ENCODE measurements around the gene CREB5.
A peak's percentile ranks its signal among the peaks of the same experiment; 100 is the strongest.

The CREB5 gene

GRCh38 chr7:28480595-28480994 is 68.3 kb downstream of the CREB5 start:
- Histone ChIP-seq H3K4me3 (replicated peaks; ENCODE audit: low read depth, low read length) (no peak overlapping the region), H3K27me3 (replicated peaks; ENCODE audit: control insufficient read depth, insufficient read depth, low read length) (no peaks in the 10 kb centered on the region), H3K36me3 (ENCODE audit: control insufficient read depth, insufficient read depth, low read length) (no peaks in the 10 kb centered on the region)
- no peak for DNase-seq (ENCODE audit: extremely low read depth, insufficient read length)
- TF ChIP-seq CTCF (IDR thresholded peaks at IDR 0.05; ENCODE audit: insufficient read depth, low read length, poor library complexity, severe bottlenecking), result no peak

GRCh38 chr7:28481091-28481926 is 69.0 kb downstream of the CREB5 start:
- TF ChIP-seq CTCF (IDR thresholded peaks at IDR 0.05; ENCODE audit: insufficient read depth, low read length, poor library complexity, severe bottlenecking), result no peak
- H3K27me3 ChIP-seq (replicated peaks; ENCODE audit: control insufficient read depth, insufficient read depth, low read length), result no peaks in the 10 kb centered on the region
- no peaks in the 10 kb centered on the region for H3K36me3 ChIP-seq (ENCODE audit: control insufficient read depth, insufficient read depth, low read length)
- H3K4me3 ChIP-seq (replicated peaks; ENCODE audit: low read depth, low read length), result no peak overlapping the region
- DNase-seq (ENCODE audit: extremely low read depth, insufficient read length), result peak; percentile 85

- no peak for DNase-seq (ENCODE audit: extremely low read depth, insufficient read length)
These were observed 70.8 kb downstream of the CREB5 start for GRCh38 chr7:28483112-28483511.

GRCh38 chr7:28483908-28484605 is 71.7 kb downstream of the CREB5 start:
- H3K4me3 ChIP-seq (replicated peaks; ENCODE audit: low read depth, low read length), result no peak overlapping the region
- no peak for DNase-seq (ENCODE audit: extremely low read depth, insufficient read length)
- no peaks in the 10 kb centered on the region for H3K27me3 ChIP-seq (replicated peaks; ENCODE audit: control insufficient read depth, insufficient read depth, low read length)
- no peak for TF ChIP-seq CTCF (IDR thresholded peaks at IDR 0.05; ENCODE audit: insufficient read depth, low read length, poor library complexity, severe bottlenecking)
- H3K36me3 ChIP-seq (ENCODE audit: control insufficient read depth, insufficient read depth, low read length), result no peaks in the 10 kb centered on the region

More at GRCh38 chr7:28483112-28483511, 70.8 kb downstream of the CREB5 start:
- no peak for TF ChIP-seq CTCF (IDR thresholded peaks at IDR 0.05; ENCODE audit: insufficient read depth, low read length, poor library complexity, severe bottlenecking)
- H3K4me3 ChIP-seq (replicated peaks; ENCODE audit: low read depth, low read length), result no peak overlapping the region
- no peaks in the 10 kb centered on the region for H3K36me3 ChIP-seq (ENCODE audit: control insufficient read depth, insufficient read depth, low read length)
- H3K27me3 ChIP-seq (replicated peaks; ENCODE audit: control insufficient read depth, insufficient read depth, low read length), result no peaks in the 10 kb centered on the region

- DNase-seq (ENCODE audit: extremely low read depth, insufficient read length), result no peak
- no peak for TF ChIP-seq CTCF (IDR thresholded peaks at IDR 0.05; ENCODE audit: insufficient read depth, low read length, poor library complexity, severe bottlenecking)
- H3K27me3 ChIP-seq (replicated peaks; ENCODE audit: control insufficient read depth, insufficient read depth, low read length), result no peaks in the 10 kb centered on the region
- H3K4me3 ChIP-seq (replicated peaks; ENCODE audit: low read depth, low read length), result no peak overlapping the region
- no peaks in the 10 kb centered on the region for H3K36me3 ChIP-seq (ENCODE audit: control insufficient read depth, insufficient read depth, low read length)
These were observed 72.3 kb downstream of the CREB5 start for GRCh38 chr7:28484606-28484935.

Measured in GM06990 (cell line).